HG03175 (cell line): Measurements from ENCODE around the gene POGZ.
"Not testable (repeated sequence)": the region's sequence is repeated elsewhere in the genome, so short reads cannot be mapped to it uniquely, and the experiment has no call there.

Experiments
- ATAC-seq: cut with Tn5 transposase; IDR thresholded peaks from one replicate; pipeline ENCODE4 v1.9.1; 2021; ENCODE audit warnings: mild to moderate bottlenecking, moderate library complexity; ENCODE audit not compliant: unreplicated experiment

Gene POGZ

DNA sequence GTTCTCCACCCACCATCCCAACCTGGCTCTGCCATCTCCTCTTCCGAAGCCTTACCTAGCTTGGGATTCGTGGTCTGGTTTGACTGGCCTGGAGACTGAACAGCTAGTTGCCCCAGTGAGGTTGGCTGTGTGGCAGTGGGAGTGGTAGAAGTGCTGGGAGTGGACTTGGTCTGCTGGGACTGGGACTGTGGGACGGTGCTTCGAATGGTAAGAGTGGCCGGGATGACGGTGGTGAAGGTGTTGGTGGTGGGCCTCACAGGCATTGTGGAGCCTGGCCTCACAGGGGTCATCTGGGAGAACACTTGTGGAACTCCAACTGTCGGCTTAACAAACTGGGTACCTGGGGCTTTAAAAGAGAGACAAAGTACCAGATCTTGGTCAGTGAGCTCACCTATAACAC, 31.2 kb downstream of the POGZ start:
- no peak for ATAC-seq

DNA sequence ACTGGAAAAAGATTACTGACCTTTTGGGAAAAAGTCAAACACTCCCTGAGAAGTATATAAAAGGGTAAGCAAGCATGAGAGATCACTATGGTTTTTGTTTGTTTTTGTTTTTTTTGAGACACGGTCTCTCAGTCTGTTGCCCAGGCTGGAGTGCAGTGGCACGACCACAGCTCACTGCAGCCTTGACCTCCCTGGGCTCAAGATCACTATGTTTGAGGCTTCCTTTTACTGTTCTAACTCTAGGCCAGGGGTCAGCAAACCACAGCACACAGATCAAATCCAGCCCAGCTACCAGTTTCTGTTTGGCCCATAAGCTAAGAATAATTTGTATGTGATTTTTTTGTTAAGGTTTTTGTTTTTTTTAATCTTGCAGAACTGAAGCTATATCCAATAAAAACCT, 34.2 kb downstream of the POGZ start:
- no peak for ATAC-seq

DNA sequence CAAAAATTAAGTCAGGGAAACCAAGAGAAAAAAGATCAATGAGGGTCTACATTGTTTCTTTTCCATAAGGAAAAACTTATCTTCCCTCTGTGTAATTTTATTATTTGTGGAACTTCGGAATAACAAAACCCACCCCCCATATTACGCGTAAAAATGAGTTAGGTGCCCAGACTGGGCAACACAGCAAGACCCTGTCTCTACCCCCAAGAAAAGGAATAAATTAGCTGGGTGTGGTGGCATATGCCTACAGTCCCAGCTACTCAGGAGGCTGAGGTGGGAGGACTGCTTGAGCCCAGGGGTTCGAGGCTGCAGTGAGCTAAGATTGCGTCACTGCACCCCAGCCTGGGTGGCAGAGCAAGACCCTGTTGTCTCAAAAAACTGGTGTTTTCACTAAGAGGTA, 39.5 kb downstream of the POGZ start:
- ATAC-seq = no peak

DNA sequence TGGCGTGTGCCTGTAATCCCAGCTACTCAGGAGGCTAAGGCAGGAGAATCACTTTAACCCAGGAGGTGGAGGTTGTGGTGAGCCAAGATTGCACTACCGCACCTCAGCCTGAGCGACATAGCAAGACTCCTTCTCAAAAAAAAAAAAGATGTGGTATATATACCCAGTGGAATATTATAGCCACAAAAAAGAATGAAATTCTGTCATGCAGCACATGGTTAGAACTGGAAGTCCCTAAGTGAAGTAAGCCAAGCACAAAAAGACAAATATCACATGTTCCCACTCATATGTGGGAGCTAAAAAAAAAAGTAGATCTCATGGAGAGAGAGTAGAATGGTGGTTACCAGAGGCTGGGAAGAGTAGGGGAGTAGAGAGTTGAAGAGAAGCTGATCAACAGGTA, 41.2 kb downstream of the POGZ start:
- no peak for ATAC-seq

DNA sequence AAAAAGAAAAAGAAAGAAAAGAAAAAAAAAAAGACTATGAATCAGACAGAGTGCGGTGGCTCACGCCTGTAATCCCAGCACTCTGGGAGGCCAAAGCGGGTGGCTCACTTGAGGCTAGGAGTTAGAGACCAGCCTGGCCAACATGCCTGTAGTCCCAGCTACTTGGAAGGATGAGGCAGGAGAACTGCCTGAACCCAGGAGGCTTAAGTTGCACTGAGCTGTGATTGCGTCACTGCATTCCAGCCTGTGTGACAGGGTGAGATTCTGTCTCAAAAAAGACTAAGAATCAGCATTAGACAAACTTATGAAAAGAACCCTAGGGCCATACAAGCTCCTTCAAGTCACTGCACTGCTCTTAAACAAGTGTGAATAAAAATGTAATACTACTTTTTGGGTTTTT, 43.1 kb downstream of the POGZ start:
- ATAC-seq = no peak

DNA sequence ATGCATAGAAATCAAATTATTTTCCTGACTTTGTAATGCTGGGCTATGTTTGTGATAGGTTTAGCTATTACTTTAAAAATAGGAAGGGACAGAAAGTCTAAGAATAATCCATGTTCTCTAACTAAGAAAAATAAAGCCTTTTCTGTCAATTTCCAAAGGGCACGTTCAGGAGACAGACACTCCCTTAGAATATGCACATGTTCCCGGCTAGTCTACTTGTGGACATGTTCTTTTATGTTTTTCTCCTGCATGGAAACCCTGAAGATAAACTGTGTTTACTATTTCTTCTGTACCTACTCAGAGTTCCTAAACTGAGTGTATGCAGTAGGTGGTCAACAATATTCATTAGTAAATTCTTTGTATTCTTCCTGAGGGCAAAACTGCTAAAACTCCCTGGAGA, 47.4 kb downstream of the POGZ start:
- ATAC-seq = no peak

DNA sequence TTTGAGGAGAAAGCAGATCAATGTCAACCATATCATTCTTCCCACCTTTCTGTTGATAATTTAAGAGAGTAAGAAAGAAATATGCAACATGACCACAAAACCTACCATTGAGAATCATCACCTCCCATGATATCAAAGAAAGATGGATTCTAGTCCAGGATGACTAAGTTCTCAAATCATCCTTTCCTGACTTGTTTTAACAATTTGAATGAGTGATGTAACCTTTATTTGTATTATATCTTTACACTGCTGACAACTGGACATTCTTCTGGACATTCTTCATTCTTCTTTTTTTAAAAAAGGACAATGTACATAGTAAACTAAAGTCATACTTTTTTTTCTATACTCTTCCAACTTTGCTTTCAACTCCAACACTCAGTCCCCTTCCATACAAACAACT, 50.4 kb downstream of the POGZ start:
- no peak for ATAC-seq

DNA sequence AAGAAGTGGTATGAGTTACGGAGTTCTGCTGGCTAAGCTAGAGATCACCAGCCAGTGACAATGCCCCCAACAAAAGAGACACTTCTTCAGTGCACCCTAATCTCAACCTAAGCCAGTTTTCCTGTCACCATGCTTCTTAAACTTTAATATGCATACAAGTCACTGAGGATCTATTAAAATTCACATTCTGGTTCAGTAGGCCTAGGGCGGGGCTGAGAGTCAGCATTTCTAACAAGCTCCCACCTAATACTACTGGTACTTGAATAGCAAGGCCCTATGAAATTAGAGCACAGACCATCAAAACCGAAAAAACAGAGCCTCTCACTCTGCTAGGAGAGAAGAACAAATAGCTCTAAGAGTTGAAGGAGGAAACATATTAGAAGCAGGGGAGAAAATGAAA, 52.0 kb downstream of the POGZ start:
- ATAC-seq = no peak

DNA sequence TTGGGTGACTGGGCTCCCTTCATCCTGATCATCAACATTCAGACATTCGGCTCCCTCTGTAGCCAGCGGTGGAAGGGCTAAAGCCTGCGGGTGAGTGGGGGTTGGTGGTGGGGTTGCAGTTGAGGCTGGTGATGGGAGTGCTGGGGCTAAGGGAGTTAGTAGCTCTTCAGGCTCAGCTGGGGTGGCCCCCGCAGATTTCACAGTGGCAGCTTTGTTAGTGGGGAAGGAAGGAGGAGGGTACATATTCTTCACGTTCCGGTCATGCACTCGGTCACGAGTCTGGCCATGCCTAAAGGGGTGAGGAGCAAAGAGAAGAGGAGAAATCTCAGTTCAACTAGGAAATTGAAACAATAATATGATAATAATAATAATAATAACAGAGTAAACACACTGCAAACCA, 53.1 kb downstream of the POGZ start:
- no peak for ATAC-seq

DNA sequence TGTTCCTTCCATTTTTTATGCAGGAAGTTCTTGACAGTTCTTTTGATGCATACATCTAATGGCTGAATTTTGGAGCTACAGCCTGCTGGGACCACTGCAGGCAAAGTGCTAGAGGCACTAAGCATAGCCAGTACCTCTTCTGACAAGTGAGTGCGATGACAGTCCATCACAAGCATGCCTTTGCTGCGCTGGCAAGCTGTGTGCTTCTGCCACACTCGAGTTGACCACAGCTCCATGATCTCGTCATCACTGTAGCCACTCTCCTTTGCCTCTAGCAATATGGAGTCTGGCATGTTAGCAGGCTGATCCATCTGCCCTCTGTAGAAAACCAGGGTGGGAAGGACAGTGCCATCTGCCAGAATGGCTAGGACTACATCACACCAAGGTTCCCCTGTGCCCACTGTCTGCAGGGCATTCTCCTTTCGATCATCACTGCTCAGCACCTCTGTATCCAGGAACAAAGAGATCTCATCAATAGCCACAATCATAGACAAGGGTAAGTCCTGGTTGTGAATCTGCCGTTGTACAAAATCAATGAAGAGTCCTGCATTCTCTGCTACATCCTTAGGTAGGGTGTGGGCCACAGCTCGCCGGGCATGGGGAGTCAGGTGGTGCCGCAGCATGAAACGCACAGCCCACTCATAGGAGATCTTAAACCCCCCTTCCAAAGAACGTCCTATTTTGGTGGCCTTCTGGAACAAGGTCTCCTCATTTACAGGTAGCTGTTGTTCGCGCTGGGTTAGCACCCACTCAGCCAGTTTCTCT, 53.9 kb downstream of the POGZ start:
- ATAC-seq = no peak

DNA sequence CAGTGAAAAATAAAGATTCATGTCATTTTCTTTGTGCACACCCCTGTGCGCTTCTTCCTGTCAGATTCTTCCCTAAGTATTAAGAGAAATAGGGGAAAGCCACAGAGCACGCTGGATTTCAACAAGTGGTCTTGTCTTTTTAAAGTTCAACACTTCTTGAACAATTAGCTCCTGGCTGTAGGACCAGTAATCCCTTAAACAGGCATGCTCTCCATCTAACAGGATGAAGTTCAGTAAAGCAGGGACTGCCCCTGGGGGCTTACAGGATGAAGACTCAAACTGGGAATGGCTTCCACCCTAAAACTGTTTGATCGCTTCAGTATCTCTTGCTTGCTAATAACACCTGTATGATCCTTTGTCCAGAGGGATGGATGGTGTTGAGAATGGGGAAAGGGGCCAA, 55.7 kb downstream of the POGZ start:
- no peak for ATAC-seq

DNA sequence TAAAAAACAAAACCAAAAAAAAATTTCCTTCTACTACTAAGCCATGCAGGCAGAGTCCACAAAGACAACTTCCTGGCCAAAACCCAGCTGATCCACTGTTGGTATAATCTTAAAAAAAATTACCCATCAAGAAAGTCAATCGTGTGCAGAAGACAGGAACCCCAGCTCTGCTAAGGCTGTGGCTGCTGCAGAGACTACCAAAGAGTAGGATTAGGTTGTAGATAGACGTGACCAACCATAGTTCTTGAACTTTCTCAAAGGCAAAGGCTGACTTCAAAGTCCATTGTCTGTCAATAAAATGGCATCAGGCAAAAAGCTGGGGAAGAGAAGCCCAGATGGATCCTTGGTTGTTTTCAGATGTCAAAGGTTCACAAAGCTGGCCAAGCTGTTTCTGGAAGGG, 56.5 kb downstream of the POGZ start:
- no peak for ATAC-seq

DNA sequence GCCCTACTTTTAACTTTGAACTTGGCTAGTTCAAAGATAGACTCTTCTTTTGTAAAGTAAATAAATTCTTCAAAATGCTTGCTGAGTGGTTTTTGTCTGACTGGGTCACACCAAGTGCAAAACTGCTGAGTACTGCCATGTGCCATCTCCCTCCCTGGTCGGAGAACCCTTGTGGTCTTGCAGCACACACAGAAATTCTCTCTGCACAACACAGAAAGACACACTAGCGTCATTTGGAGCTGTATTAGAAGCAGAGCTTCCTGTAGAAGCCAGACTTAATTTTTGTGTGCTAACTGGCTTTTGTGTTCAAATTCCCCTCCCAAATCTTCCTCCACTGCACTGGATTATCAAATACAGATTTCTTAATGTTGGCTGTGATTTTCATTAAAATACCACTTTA, 57.4 kb downstream of the POGZ start:
- ATAC-seq = no peak

DNA sequence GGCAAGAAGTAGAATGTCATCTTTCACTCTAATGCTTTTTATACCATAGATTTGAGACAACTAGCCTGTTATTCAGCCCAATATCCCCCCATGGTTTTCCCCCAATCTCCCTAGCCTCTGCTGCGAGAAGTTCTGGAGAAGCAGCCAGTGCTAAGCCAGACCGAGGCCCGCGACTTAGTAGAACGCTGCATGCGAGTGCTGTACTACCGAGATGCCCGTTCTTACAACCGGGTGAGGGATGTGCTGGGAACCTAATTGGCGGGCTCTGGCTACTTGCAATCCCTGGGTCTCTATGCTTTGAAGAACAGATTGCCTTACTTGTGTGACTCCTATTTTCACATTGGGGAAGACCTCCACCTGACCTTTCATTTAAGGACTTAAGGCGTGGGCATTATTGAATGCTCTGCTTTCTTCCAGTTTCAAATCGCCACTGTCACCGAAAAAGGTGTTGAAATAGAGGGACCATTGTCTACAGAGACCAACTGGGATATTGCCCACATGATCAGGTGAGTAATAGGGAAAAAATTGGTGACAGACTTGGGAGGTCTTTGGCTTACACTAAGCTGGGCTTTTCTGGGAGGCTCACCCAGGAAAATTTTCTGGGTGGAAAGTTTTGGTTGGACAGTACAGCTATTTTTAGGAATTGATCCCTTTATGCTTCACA, 58.0 kb downstream of the POGZ start:
- no peak for ATAC-seq

DNA sequence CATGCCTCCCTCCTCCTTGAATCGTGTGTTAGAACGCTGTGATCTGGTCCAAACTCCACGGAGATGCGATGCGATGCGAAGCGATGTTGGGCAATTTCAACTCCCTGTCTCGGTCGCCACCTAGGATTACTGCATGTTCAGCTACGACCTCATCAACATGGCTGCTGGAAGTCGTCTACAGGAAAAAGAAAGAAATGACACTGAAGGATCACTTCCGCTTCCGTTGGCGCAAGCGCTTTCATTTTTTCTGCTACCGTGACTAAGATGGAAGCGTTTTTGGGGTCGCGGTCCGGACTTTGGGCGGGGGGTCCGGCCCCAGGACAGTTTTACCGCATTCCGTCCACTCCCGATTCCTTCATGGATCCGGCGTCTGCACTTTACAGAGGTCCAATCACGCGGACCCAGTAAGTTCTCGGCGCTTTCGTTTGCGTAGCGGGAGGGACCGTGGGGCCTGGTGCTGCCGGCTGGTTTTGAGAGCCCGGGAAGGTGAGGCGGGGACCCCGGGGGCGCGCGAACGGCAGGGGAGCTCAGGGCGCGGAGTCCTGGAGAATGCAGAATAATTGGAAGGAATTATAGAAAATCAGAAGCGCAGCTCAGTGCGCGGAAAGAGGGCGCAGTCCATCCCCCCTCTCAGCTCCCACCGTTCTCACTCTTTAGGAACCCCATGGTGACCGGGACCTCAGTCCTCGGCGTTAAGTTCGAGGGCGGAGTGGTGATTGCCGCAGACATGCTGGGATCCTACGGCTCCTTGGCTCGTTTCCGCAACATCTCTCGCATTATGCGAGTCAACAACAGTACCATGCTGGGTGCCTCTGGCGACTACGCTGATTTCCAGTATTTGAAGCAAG, 59.7 kb downstream of the POGZ start, which contains the start of gene PSMB4:
TSS of gene PSMB4 (plus strand) at position 250 of the 848 bp plus-strand sequence. CDS start at position 265, 15 bp downstream.
- ATAC-seq = peak; percentile 81

DNA sequence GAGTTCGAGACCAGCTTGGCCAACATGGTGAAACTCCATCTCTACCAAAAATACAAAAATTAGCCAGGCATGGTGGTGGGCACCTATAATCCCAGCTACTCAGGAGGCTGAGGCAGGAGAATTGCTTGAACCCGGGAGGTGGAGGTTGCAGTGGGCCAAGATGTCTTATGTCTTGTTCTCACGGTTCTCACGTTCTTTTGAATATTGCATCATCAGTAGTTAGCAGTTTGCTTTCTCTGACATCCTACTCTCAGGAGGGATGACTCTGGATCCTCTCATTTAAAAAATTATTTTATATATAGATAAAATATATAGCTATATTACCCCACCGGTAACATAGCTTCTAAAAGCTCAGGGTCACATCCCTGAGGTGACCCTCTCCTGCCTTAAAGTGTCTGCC, 63.0 kb downstream of the POGZ start:
- not testable (repeated sequence) for ATAC-seq

DNA sequence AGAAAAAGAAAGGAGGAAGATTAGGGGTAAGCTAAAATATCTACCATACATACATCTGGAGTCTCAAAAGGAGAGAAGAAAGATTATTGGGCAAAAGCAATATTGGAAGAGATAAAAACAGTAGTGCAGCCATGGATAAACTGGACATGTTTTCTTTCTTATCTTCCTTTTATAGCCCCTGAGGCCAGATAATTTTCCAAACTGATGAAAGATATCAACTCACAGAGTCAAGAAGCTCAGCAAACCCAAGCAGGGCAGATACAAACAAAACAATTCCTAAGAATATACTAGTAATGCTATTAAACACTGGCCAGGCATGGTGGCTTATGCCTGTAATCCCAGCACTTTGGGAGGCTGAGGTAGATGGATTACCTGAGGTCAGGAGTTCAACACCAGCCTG, 65.7 kb downstream of the POGZ start:
- no peak for ATAC-seq

DNA sequence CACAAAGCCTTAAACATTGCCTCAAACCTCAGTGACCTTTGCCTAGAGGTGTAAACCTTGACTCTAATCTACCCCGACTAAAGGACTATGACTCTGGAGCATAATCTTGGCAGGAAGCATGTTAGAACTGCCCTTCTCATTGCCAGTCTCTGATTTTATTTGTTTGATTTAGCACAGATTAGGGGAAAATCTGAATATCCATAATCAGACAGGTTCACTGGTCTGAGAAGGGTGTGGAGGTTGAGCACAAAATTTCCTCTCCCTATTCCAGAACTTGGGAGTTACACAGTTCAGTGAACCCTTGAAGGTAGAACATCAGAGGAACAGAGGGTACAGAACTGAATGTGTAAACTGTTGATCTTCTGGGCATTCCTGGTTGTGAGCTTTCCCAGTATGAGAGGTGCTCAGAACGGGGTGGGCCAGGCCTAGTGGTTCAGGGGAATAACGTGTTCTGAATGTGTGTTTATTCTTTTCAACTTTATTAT, 68.2 kb downstream of the POGZ start:
- ATAC-seq = no peak

DNA sequence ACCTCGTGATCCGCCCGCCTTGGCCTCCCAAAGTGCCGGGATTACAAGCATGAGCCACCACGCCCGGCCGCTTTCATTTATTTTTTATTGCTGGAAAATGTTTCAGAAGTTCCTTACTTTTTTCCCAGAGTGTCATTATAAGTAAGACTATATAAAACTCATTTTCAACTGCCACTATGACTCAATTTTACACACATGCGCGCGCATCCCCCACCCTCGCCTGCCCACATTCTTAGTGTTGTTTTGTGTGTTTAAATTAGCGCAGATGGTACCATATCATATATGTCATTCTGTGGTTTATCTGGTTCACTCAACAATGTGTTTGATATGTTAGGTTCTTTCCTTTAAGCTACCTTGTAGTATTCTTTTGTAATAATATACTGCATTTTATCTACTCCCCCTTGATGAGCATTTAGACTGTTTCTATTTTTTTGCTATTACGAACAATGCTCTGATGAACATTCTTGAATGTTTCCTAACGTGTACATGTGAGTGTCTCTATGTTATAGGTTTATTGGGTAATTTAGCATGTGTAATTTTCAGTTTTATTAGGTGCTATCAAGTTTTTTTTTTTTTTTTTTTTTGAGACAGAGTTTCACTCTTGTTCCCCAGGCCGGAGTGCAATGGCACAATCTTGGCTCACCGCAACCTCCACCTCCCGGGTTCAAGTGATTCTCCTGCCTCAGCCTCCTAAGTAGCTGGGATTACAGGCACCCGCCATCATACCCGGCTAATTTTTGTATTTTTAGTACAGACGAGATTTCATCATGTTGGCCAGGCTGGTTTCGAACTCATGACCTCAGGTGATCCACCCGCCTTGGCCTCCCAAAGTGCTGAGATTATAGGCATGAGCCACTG, 68.8 kb downstream of the POGZ start:
- ATAC-seq = not testable (repeated sequence)

DNA sequence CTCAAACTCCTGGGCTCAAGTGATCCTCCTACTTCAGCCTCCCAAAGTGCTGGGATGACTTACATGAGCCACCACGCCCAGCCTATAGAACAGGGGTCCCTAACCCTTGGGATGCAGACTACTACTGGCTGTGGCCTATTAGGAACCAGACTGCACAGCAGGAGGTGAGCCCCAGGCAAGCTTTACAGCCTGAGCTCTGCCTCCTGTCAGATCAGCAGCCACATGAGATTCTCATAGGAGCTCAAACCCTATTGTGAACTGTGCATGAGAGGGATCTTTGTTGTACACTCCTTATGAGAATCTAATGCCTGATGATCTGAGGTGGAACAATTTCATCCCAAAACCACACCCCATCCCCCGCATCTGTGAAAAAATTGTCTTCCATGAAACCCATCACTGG, 73.3 kb downstream of the POGZ start:
- ATAC-seq = no peak

DNA sequence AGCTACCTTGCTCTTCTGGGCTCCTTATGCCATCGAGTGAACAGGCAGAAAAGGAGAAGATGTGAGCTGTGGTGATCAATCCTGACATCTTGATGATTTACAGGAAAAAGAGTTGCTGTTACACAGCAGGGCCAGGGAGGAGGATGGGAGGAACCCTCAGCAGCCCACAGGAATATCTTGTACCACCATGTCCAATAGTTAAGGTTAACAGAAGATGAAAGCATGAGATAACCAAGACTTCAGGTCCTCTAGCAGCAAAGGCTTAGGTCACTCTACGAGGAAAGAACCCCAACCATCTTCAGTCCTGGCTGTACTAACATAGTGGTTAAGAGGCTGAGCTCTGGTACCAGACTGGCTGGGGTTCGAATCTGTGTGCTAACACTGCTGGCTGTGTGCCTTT, 74.7 kb downstream of the POGZ start:
- ATAC-seq = no peak
